Liver (tissue), 9 donors: ENCODE data around the gene NR2F6. TPM values are rescaled to one million over a fixed set of nuclear protein-coding genes. Genes with fewer than 3 reads are reported as not detected.

Source experiments
- DNase-seq: peaks from one replicate; pipeline ENCODE4 v3.0.0-alpha.2; 2017; ENCODE audit warnings: low spot score
- H3K27ac ChIP-seq, 2 donors: one replicate each; pipeline ENCODE4 v1.7.0; 2013; ENCODE audit warnings: inconsistent platforms in 2 of 2, low read length in 2 of 2, control low read depth in 1 of 2, low read depth in 1 of 2, mild to moderate bottlenecking in 1 of 2
- H3K27me3 ChIP-seq, 4 donors: one replicate each; pipeline versions ENCODE4 v1.6.1 to v1.7.0; 2013; ENCODE audit warnings: low read length in 3 of 4, inconsistent platforms in 1 of 4, mild to moderate bottlenecking in 1 of 4, moderate library complexity in 1 of 4; ENCODE audit not compliant: control insufficient read depth in 4 of 4, insufficient read depth in 4 of 4
- H3K36me3 ChIP-seq, 4 donors: one replicate each; pipeline versions ENCODE4 v1.6.1 to v1.7.0; 2013; ENCODE audit warnings: low read length in 3 of 4, mild to moderate bottlenecking in 3 of 4, low read depth in 1 of 4, moderate library complexity in 1 of 4; ENCODE audit not compliant: control insufficient read depth in 4 of 4, insufficient read depth in 3 of 4
- H3K4me1 ChIP-seq, 4 donors: one replicate each; pipeline versions ENCODE4 v1.6.1 to v1.7.0; 2013; ENCODE audit warnings: low read length in 3 of 4, mild to moderate bottlenecking in 3 of 4, moderate library complexity in 1 of 4; ENCODE audit not compliant: control insufficient read depth in 4 of 4, insufficient read depth in 4 of 4
- H3K4me3 ChIP-seq, 3 donors: one replicate each; pipeline versions ENCODE4 v1.6.1 to v1.7.0; 2013; ENCODE audit warnings: low read length in 3 of 3, control low read depth in 1 of 3, low read depth in 1 of 3, mild to moderate bottlenecking in 1 of 3
- H3K9ac ChIP-seq, 2 donors: one replicate each; pipeline ENCODE4 v1.7.0; 2013; ENCODE audit warnings: low read length in 2 of 2, mild to moderate bottlenecking in 2 of 2, moderate library complexity in 2 of 2, control low read depth in 1 of 2, low read depth in 1 of 2
- H3K9me3 ChIP-seq, 4 donors: one replicate each; pipeline versions ENCODE4 v1.6.1 to v1.7.0; 2013; ENCODE audit warnings: low read length in 3 of 4; ENCODE audit not compliant: control insufficient read depth in 4 of 4
- EGR1 ChIP-seq, 2 donors: IDR thresholded peaks; 2 replicates each; pipeline ENCODE4 v1.6.1; 2016 to 2018; ENCODE audit warnings: antibody characterized with exemption in 2 of 2, low read depth in 2 of 2
- FOXA1 ChIP-seq: IDR thresholded peaks from 2 replicates; pipeline ENCODE4 v1.6.1; 2016; ENCODE audit warnings: antibody characterized with exemption
- FOXA2 ChIP-seq: IDR thresholded peaks from 2 replicates; pipeline ENCODE4 v1.6.1; 2016; ENCODE audit warnings: antibody characterized with exemption
- GABPA ChIP-seq, 2 donors: IDR thresholded peaks in 1 of 2; conservative IDR thresholded peaks in 1 of 2; 2 replicates each; pipeline ENCODE4 v1.6.1; 2016; ENCODE audit warnings: antibody characterized with exemption in 2 of 2, mild to moderate bottlenecking in 1 of 2, moderate library complexity in 1 of 2
- HNF4A ChIP-seq, 2 donors: conservative IDR thresholded peaks; 2 replicates each; pipeline ENCODE4 v1.6.1; 2016; ENCODE audit warnings: antibody characterized with exemption in 2 of 2, mild to moderate bottlenecking in 2 of 2
- HNF4G ChIP-seq: IDR thresholded peaks from 2 replicates; pipeline ENCODE4 v1.6.1; 2016; ENCODE audit warnings: antibody characterized with exemption
- JUND ChIP-seq, 2 donors: IDR thresholded peaks; 2 replicates each; pipeline ENCODE4 v1.6.1; 2016; ENCODE audit warnings: antibody characterized with exemption in 2 of 2
- NR2F2 ChIP-seq: IDR thresholded peaks from 2 replicates; pipeline ENCODE4 v1.6.1; 2016; ENCODE audit warnings: antibody characterized with exemption
- RAD21 ChIP-seq, 2 donors: IDR thresholded peaks; 2 replicates each; pipeline ENCODE4 v1.6.1; 2016; ENCODE audit warnings: antibody characterized with exemption in 2 of 2, mild to moderate bottlenecking in 2 of 2
- RXRA ChIP-seq, 2 donors: IDR thresholded peaks; 2 replicates each; pipeline ENCODE4 v1.6.1; 2017 to 2018; ENCODE audit warnings: antibody characterized with exemption in 2 of 2, mild to moderate bottlenecking in 1 of 2
- SP1 ChIP-seq: IDR thresholded peaks from 2 replicates; pipeline ENCODE4 v1.6.1; 2018; ENCODE audit warnings: antibody characterized with exemption, mild to moderate bottlenecking
- TAF1 ChIP-seq: conservative IDR thresholded peaks from 2 replicates; pipeline ENCODE4 v1.6.1; 2016; ENCODE audit warnings: antibody characterized with exemption, mild to moderate bottlenecking
- YY1 ChIP-seq: IDR thresholded peaks from 2 replicates; pipeline ENCODE4 v1.6.1; 2016; ENCODE audit warnings: antibody characterized with exemption, mild to moderate bottlenecking
- WGBS: extraction: QIAGEN DNeasy Blood & Tissue Kit; methylation state at CpG from one replicate; pipeline ENCODE4 v1.1.7; 2013; 5-methylcytosine and 5-hydroxymethylcytosine counted together
- polyA plus RNA-seq, 2 donors: library from polyadenylated mRNA; stranded (reverse) in 1 of 2; unstranded in 1 of 2; fragments of 200-250 nt in 1 of 2; fragments of >200 nt in 1 of 2; fragmentation: Nextera tagmentation in 1 of 2; extraction: Ambion mirVana in 1 of 2; gene quantifications; one replicate each; pipeline versions ENCODE4 v1.2.1 to v1.2.3, GENCODE V29; 2013 to 2015
- total RNA-seq, 2 donors: library from RNA; depleted of rRNA; stranded (reverse); fragments of >200 nt; gene quantifications; one replicate each; pipeline ENCODE4 v1.2.3, GENCODE V29; 2014
- TF ChIP-seq, protein P1 (sequence below): IDR thresholded peaks from 2 replicates; pipeline ENCODE4 v1.6.1; 2016; ENCODE audit warnings: antibody characterized with exemption
- TF ChIP-seq, protein P2 (sequence below): IDR thresholded peaks from 2 replicates; pipeline ENCODE4 v1.6.1; 2016; ENCODE audit warnings: antibody characterized with exemption
- TF ChIP-seq, protein P3 (sequence below): fragments of 150-350 bp; IDR thresholded peaks from 2 replicates; pipeline ENCODE4 v1.5.1; 2017; ENCODE audit warnings: improper control_type of control experiment, low read depth, low read length; ENCODE audit not compliant: missing input control
- TF ChIP-seq, protein P4 (sequence below): IDR thresholded peaks from 2 replicates; pipeline ENCODE4 v1.6.1; 2016; ENCODE audit warnings: antibody characterized with exemption, mild to moderate bottlenecking
- TF ChIP-seq, protein P5 (sequence below): IDR thresholded peaks from 2 replicates; pipeline ENCODE4 v1.6.1; 2016; ENCODE audit warnings: antibody characterized with exemption
- donor health status: healthy.
- donor health status: healthy.
- donor health status: healthy.
- donor health status: healthy.
- donor health status: healthy.

NR2F6 gene
- total and polyA plus RNA-seq, 4 donors = 30.5 to 86.1 (median 52.6) TPM

DNA sequence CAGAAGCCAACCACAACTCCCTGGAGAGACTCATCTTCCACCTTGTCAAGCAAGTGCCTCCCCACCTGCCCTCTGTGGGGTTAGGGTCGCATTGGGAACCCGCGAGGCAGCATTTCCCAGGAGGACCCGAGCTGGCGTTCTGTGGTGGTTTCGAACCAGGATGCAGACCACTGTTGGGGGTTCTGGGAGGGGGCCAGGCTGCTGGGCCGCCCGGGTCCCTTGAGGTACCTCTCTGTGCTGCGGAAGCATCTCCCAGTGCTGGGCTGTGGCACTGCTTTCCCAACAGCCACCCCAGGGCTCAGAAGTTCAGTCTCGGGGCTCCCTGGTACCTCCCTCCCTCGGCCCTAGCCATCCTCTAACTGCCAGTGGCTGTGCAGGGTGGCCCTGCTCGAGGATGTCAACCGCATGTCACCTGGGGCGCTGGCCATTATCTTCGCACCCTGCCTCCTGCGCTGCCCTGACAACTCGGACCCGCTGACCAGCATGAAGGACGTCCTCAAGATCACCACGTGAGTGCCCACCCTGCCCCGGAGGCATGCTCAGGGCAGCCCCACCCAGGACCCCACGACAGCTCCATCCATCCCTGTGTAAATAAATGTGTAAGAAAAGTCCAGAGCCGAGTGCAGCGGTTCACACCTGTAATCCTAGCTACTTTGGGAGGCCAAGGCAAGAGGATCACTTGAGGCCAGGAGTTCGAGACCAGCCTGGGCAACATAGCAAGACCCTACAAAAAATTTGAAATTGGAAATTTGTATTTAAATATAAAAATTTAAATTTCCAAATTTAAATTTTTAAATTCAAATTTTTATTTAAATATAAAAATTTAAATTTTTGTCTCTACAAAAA, 38.8 kb downstream of the NR2F6 start:
- Histone ChIP-seq H3K4me3 (no peak overlapping the region), H3K4me1 (no peaks in the 10 kb centered on the region), H3K9ac (no peak overlapping the region), H3K27me3 (no peaks in the 10 kb centered on the region), H3K27ac (no peak overlapping the region), H3K36me3 (peaks cover 5 to 33% (median 11%) of the 10 kb centered on the region in 4 donors), H3K9me3 (no peaks in the 10 kb centered on the region)
- DNase-seq = no peak
- WGBS = 95% methylated on average over 25 of the region's 25 CpGs
- TF ChIP-seq FOXA1 (no peak), FOXA2 (no peak), HNF4A (conservative IDR thresholded peaks at IDR 0.05) (no peak), GABPA (IDR thresholded peaks at IDR 0.05 in 1 of 2, conservative IDR thresholded peaks at IDR 0.05 in 1 of 2) (no peak), RAD21 (IDR thresholded peaks at IDR 0.05) (no peak), TAF1 (no peak), SP1 (no peak), JUND (IDR thresholded peaks at IDR 0.05) (no peak), NR2F2 (no peak), EGR1 (IDR thresholded peaks at IDR 0.05; ENCODE audit: low read depth in 2 of 2) (no peak), HNF4G (no peak), YY1 (no peak), RXRA (IDR thresholded peaks at IDR 0.05) (no peak)
- TF ChIP-seq, protein P1, sequence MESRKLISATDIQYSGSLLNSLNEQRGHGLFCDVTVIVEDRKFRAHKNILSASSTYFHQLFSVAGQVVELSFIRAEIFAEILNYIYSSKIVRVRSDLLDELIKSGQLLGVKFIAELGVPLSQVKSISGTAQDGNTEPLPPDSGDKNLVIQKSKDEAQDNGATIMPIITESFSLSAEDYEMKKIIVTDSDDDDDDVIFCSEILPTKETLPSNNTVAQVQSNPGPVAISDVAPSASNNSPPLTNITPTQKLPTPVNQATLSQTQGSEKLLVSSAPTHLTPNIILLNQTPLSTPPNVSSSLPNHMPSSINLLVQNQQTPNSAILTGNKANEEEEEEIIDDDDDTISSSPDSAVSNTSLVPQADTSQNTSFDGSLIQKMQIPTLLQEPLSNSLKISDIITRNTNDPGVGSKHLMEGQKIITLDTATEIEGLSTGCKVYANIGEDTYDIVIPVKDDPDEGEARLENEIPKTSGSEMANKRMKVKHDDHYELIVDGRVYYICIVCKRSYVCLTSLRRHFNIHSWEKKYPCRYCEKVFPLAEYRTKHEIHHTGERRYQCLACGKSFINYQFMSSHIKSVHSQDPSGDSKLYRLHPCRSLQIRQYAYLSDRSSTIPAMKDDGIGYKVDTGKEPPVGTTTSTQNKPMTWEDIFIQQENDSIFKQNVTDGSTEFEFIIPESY = no peak
- TF ChIP-seq, protein P2, sequence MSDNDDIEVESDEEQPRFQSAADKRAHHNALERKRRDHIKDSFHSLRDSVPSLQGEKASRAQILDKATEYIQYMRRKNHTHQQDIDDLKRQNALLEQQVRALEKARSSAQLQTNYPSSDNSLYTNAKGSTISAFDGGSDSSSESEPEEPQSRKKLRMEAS = no peak
- TF ChIP-seq, protein P3, sequence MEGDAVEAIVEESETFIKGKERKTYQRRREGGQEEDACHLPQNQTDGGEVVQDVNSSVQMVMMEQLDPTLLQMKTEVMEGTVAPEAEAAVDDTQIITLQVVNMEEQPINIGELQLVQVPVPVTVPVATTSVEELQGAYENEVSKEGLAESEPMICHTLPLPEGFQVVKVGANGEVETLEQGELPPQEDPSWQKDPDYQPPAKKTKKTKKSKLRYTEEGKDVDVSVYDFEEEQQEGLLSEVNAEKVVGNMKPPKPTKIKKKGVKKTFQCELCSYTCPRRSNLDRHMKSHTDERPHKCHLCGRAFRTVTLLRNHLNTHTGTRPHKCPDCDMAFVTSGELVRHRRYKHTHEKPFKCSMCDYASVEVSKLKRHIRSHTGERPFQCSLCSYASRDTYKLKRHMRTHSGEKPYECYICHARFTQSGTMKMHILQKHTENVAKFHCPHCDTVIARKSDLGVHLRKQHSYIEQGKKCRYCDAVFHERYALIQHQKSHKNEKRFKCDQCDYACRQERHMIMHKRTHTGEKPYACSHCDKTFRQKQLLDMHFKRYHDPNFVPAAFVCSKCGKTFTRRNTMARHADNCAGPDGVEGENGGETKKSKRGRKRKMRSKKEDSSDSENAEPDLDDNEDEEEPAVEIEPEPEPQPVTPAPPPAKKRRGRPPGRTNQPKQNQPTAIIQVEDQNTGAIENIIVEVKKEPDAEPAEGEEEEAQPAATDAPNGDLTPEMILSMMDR = no peak
- TF ChIP-seq, protein P4, sequence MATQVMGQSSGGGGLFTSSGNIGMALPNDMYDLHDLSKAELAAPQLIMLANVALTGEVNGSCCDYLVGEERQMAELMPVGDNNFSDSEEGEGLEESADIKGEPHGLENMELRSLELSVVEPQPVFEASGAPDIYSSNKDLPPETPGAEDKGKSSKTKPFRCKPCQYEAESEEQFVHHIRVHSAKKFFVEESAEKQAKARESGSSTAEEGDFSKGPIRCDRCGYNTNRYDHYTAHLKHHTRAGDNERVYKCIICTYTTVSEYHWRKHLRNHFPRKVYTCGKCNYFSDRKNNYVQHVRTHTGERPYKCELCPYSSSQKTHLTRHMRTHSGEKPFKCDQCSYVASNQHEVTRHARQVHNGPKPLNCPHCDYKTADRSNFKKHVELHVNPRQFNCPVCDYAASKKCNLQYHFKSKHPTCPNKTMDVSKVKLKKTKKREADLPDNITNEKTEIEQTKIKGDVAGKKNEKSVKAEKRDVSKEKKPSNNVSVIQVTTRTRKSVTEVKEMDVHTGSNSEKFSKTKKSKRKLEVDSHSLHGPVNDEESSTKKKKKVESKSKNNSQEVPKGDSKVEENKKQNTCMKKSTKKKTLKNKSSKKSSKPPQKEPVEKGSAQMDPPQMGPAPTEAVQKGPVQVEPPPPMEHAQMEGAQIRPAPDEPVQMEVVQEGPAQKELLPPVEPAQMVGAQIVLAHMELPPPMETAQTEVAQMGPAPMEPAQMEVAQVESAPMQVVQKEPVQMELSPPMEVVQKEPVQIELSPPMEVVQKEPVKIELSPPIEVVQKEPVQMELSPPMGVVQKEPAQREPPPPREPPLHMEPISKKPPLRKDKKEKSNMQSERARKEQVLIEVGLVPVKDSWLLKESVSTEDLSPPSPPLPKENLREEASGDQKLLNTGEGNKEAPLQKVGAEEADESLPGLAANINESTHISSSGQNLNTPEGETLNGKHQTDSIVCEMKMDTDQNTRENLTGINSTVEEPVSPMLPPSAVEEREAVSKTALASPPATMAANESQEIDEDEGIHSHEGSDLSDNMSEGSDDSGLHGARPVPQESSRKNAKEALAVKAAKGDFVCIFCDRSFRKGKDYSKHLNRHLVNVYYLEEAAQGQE = no peak
- TF ChIP-seq, protein P5, sequence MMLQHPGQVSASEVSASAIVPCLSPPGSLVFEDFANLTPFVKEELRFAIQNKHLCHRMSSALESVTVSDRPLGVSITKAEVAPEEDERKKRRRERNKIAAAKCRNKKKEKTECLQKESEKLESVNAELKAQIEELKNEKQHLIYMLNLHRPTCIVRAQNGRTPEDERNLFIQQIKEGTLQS = no peak
